GM18499 (cell line): ENCODE results near the gene PNRC1.
"Not testable (repeated sequence)": the region's sequence is repeated elsewhere in the genome, so short reads cannot be mapped to it uniquely, and the experiment has no call there.

Experiments
- ATAC-seq: cut with Tn5 transposase; IDR thresholded peaks from one replicate; pipeline ENCODE4 v1.9.1; 2021; ENCODE audit warnings: moderate number of reproducible peaks; ENCODE audit not compliant: insufficient read depth, unreplicated experiment

PNRC1 gene

GRCh38 chr6:89057759-89058158, 22.8 kb upstream of the PNRC1 start:
- ATAC-seq: no peak

- ATAC-seq: no peak
Measured at GRCh38 chr6:89058627-89059026, 21.9 kb upstream of the PNRC1 start.

- no peak for ATAC-seq
Measured at GRCh38 chr6:89059227-89059626, 21.3 kb upstream of the PNRC1 start.

- ATAC-seq: no peak
Measured at GRCh38 chr6:89063881-89064280, 16.7 kb upstream of the PNRC1 start.

- ATAC-seq: not testable (repeated sequence)
Measured at GRCh38 chr6:89064931-89065330, 15.6 kb upstream of the PNRC1 start.

GRCh38 chr6:89066121-89066520, 14.4 kb upstream of the PNRC1 start:
- ATAC-seq: not testable (repeated sequence)

- no peak for ATAC-seq
Measured at GRCh38 chr6:89066940-89067646, 13.5 kb upstream of the PNRC1 start.

GRCh38 chr6:89067796-89068195, 12.8 kb upstream of the PNRC1 start:
- no peak for ATAC-seq

- no peak for ATAC-seq
Measured at GRCh38 chr6:89068695-89069094, 11.9 kb upstream of the PNRC1 start.

GRCh38 chr6:89069536-89070163, 10.9 kb upstream of the PNRC1 start:
- ATAC-seq: no peak

- no peak for ATAC-seq
Measured at GRCh38 chr6:89071036-89071435, 9.5 kb upstream of the PNRC1 start.

- ATAC-seq: no peak
Measured at GRCh38 chr6:89073014-89073620, 7.4 kb upstream of the PNRC1 start.

- no peak for ATAC-seq
Measured at GRCh38 chr6:89073840-89074239, 6.7 kb upstream of the PNRC1 start.

- no peak for ATAC-seq
Measured at GRCh38 chr6:89079511-89080234, 878 bp upstream of the PNRC1 start.

GRCh38 chr6:89081129-89081422, 525 bp downstream of the PNRC1 start:
- no peak for ATAC-seq

- ATAC-seq: no peak
Measured at GRCh38 chr6:89081423-89082322, 1.1 kb downstream of the PNRC1 start.

- ATAC-seq: no peak
Measured at GRCh38 chr6:89082486-89082891, 1.9 kb downstream of the PNRC1 start.

GRCh38 chr6:89084542-89084941, 4.0 kb downstream of the PNRC1 start:
- ATAC-seq: no peak

- ATAC-seq: no peak
Measured at GRCh38 chr6:89084954-89085353, 4.4 kb downstream of the PNRC1 start.
